K562 (cell line): ENCODE measurements around the gene PRIM1. TPM values are rescaled to one million over a fixed set of nuclear protein-coding genes. Genes with fewer than 3 reads are reported as not detected.

Experiments used
- HINFP ChIP-seq: fragments of 450-650 bp; conservative IDR thresholded peaks from 2 replicates; pipeline ENCODE4 v1.6.1; 2016; ENCODE audit warnings: missing genetic modification characterization, low read depth, mild to moderate bottlenecking, control low read depth, missing compliant biosample characterization
- HLTF ChIP-seq: fragments of 450-650 bp; IDR thresholded peaks from 2 replicates; pipeline ENCODE4 v1.6.1; 2016
- ILF3 ChIP-seq: fragments of 450-650 bp; IDR thresholded peaks from 2 replicates; pipeline ENCODE4 v1.6.1; 2018; ENCODE audit warnings: antibody characterized with exemption, mild to moderate bottlenecking, moderate library complexity, borderline replicate concordance
- LEF1 ChIP-seq: fragments of 450-650 bp; IDR thresholded peaks from 2 replicates; pipeline ENCODE4 v1.6.1; 2016; ENCODE audit warnings: mild to moderate bottlenecking
- MBD2 ChIP-seq: sonication (generic); IDR thresholded peaks from 2 replicates; pipeline ENCODE4 v1.6.1; 2016; ENCODE audit warnings: low read depth, borderline replicate concordance
- NR1H2 ChIP-seq: sonication (generic); formaldehyde crosslinking; IDR thresholded peaks from 2 replicates; pipeline ENCODE4 v1.4.0; 2020; ENCODE audit warnings: mild to moderate bottlenecking, missing genetic modification reagents
- PURB ChIP-seq: sonication (generic); formaldehyde crosslinking; IDR thresholded peaks from 2 replicates; pipeline ENCODE4 v1.9.0; 2021; ENCODE audit warnings: low read depth, mild to moderate bottlenecking, missing genetic modification reagents
- SAP30 ChIP-seq: fragments of 200-600 bp; sonication (generic); IDR thresholded peaks from 2 replicates; pipeline ENCODE4 v1.6.1; 2012; ENCODE audit warnings: borderline replicate concordance, low read depth, mild to moderate bottlenecking, moderate library complexity, low read length, control low read depth, inconsistent platforms; ENCODE audit not compliant: insufficient read depth, poor library complexity, severe bottlenecking
- SUPT5H ChIP-seq: fragments of 450-650 bp; IDR thresholded peaks from 2 replicates; pipeline ENCODE4 v1.6.1; 2016
- TFAP4 ChIP-seq: sonication (generic); formaldehyde crosslinking; IDR thresholded peaks from 2 replicates; pipeline ENCODE4 v1.8.0; 2022; ENCODE audit warnings: missing genetic modification reagents, mild to moderate bottlenecking, moderate library complexity, borderline replicate concordance
- ZC3H11A ChIP-seq: IDR thresholded peaks from 2 replicates; pipeline ENCODE4 v1.6.1; 2012; ENCODE audit warnings: low read depth, low read length, improper control_type of control experiment
- ZHX1 ChIP-seq: fragments of 150-350 bp; conservative IDR thresholded peaks from 2 replicates; pipeline ENCODE4 v1.6.1; 2014; ENCODE audit warnings: low read length
- ZNF263 ChIP-seq: sonication (generic); formaldehyde crosslinking; IDR thresholded peaks from 2 replicates; pipeline ENCODE4 v1.8.0; 2022; ENCODE audit warnings: mild to moderate bottlenecking, missing genetic modification reagents, borderline replicate concordance
- ZNF3 ChIP-seq: fragments of 250-450 bp; sonication (Bioruptor Pico); IDR thresholded peaks from 2 replicates; pipeline ENCODE4 v1.5.0; 2021; ENCODE audit warnings: mild to moderate bottlenecking, moderate library complexity
- ZNF431 ChIP-seq: sonication (generic); formaldehyde crosslinking; IDR thresholded peaks from 2 replicates; pipeline ENCODE4 v1.8.0; 2022; ENCODE audit warnings: mild to moderate bottlenecking, missing genetic modification reagents
- ZNF444 ChIP-seq: fragments of 250-450 bp; sonication (Bioruptor Pico); IDR thresholded peaks from 2 replicates; pipeline ENCODE4 v1.4.0; 2020; ENCODE audit warnings: mild to moderate bottlenecking, moderate library complexity
- polyA plus RNA-seq, 8 experiments: library from polyadenylated mRNA; depleted of rRNA in 4 of 8; stranded (reverse) in 5 of 8; unstranded in 3 of 8; fragments of >200 nt; fragmentation: Nextera tagmentation in 2 of 8; fragmentation: Illumina TruSeq in 1 of 8; extraction: Ambion mirVana in 2 of 8; extraction: Trizol in 1 of 8; gene quantifications; 2 replicates each; pipeline versions ENCODE4 v1.2.1 to v1.2.3, GENCODE V29; 2011 to 2014; ENCODE audit warnings: inconsistent platforms in 1 of 8, missing spikeins in 1 of 8
- total RNA-seq, 7 experiments: library from RNA; depleted of rRNA in 6 of 7; stranded (reverse); fragments of >200 nt in 6 of 7; fragmentation: Illumina TruSeq in 2 of 7; extraction: Trizol in 2 of 7; gene quantifications; 2 replicates each; pipeline versions ENCODE4 v1.2.1 to v1.2.3, GENCODE V29; 2011 to 2021; ENCODE audit warnings: low replicate concordance in 1 of 7
- TF ChIP-seq, protein P1 (sequence below): fragments of 450-650 bp; formaldehyde crosslinking; IDR thresholded peaks from 2 replicates; pipeline ENCODE4 v1.4.0; 2022; ENCODE audit warnings: missing genetic modification characterization
- TF ChIP-seq, protein P2 (sequence below), 2 experiments: fragments of 450-650 bp; IDR thresholded peaks; 2 replicates each; pipeline ENCODE4 v1.6.1; 2016
- TF ChIP-seq, protein P3 (sequence below): sonication (generic); formaldehyde crosslinking; IDR thresholded peaks from 2 replicates; pipeline ENCODE4 v1.8.0; 2022; ENCODE audit warnings: mild to moderate bottlenecking, missing genetic modification reagents

Gene PRIM1
- total and polyA plus RNA-seq, 9 of the 15 experiments (the other 6 are each of a cell fraction or from before 2014, with no cell fraction given), result 67.2 to 179 (median 140) TPM

GRCh38 chr12:56688129-56688845, 63.8 kb downstream of the PRIM1 start, which contains the start of gene PTGES3 (continued):
- TF ChIP-seq TFAP4 (CRISPR knock-in tag) (peak; percentile 71), NR1H2 (CRISPR knock-in tag) (no peak), HINFP (tag) (no peak), HLTF (0 out of 2 replicates have a peak, but pooled peaks have one; percentile 5), PURB (CRISPR knock-in tag) (no peak), ZHX1 (0 out of 2 replicates have a peak, but pooled peaks have one; percentile 4), ZC3H11A (no peak), ZNF431 (CRISPR knock-in tag) (peak; percentile 52; the same call in 1 of the 2 replicates), LEF1 (peak; percentile 20; the same call in 1 of the 2 replicates), MBD2 (peak; percentile 26; the same call in 1 of the 2 replicates), ZNF263 (peak; percentile 48; the same call in 1 of the 2 replicates), SUPT5H (peak; percentile 96), SAP30 (peak; percentile 71), ILF3 (no peak), ZNF444 (0 out of 2 replicates have a peak, but pooled peaks have one; percentile 26), ZNF3 (CRISPR knock-in tag) (0 out of 2 replicates have a peak, but pooled peaks have one; percentile 41)
- TF ChIP-seq, protein P1, sequence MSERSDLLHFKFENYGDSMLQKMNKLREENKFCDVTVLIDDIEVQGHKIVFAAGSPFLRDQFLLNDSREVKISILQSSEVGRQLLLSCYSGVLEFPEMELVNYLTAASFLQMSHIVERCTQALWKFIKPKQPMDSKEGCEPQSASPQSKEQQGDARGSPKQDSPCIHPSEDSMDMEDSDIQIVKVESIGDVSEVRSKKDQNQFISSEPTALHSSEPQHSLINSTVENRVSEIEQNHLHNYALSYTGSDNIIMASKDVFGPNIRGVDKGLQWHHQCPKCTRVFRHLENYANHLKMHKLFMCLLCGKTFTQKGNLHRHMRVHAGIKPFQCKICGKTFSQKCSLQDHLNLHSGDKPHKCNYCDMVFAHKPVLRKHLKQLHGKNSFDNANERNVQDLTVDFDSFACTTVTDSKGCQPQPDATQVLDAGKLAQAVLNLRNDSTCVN (CRISPR knock-in tag), result no peak
- TF ChIP-seq, protein P2, sequence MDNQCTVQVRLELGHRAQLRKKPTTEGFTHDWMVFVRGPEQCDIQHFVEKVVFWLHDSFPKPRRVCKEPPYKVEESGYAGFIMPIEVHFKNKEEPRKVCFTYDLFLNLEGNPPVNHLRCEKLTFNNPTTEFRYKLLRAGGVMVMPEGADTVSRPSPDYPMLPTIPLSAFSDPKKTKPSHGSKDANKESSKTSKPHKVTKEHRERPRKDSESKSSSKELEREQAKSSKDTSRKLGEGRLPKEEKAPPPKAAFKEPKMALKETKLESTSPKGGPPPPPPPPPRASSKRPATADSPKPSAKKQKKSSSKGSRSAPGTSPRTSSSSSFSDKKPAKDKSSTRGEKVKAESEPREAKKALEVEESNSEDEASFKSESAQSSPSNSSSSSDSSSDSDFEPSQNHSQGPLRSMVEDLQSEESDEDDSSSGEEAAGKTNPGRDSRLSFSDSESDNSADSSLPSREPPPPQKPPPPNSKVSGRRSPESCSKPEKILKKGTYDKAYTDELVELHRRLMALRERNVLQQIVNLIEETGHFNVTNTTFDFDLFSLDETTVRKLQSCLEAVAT (IDR thresholded peaks at IDR 0.05), result peak in 1 of 2 experiments; percentile 52; a peak in 2 of 4 replicates
- TF ChIP-seq, protein P3, sequence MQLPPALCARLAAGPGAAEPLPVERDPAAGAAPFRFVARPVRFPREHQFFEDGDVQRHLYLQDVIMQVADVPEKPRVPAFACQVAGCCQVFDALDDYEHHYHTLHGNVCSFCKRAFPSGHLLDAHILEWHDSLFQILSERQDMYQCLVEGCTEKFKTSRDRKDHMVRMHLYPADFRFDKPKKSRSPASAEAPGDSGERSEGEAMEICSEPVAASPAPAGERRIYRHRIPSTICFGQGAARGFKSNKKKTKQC (CRISPR knock-in tag), result no peak; the same call in 1 of the 2 replicates
